SK-N-SH treated with all-trans-retinoic acid at 6 μM for 48 hours (cell line): ENCODE data around the gene ZNF503.

Source experiments
- GLIS3 ChIP-seq: fragments of 250-450 bp; sonication (Bioruptor Pico); IDR thresholded peaks from 2 replicates; pipeline ENCODE4 v1.5.0; 2020; ENCODE audit warnings: mild to moderate bottlenecking, moderate library complexity
- TCF4 ChIP-seq: fragments of 250-450 bp; sonication (Bioruptor Pico); IDR thresholded peaks from 2 replicates; pipeline ENCODE4 v1.8.0; 2021; ENCODE audit warnings: mild to moderate bottlenecking, moderate library complexity, borderline replicate concordance
- TSHZ2 ChIP-seq: fragments of 250-450 bp; sonication (Bioruptor Pico); IDR thresholded peaks from 2 replicates; pipeline ENCODE4 v1.5.0; 2020; ENCODE audit warnings: mild to moderate bottlenecking, moderate library complexity
- ZC3H10 ChIP-seq: fragments of 250-450 bp; sonication (Bioruptor Pico); IDR thresholded peaks from 2 replicates; pipeline ENCODE4 v1.5.1; 2021; ENCODE audit warnings: mild to moderate bottlenecking, moderate library complexity

DNA sequence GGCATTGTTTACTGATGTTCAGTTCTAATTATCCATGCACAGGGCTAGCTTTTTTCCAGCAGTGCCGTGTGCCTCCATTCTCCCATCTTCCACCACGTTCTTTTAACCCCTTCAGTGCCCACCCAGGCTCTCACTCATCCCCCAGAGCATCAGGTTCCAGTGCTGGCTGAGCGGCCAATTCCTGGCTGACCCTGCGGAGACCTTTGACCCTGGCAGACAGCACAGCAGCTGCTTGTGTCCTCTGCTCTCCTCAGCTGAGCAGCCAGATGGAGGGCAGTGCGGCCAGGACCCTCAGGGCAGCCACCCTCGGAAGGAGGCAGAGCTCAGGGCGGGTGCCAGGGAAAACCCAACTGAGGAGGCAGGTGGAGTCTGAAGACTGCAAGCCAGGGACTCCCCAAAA is 48.4 kb downstream of the ZNF503 start:
- TF ChIP-seq TSHZ2, result no peak
- TF ChIP-seq TCF4 (CRISPR knock-in tag), result no peak
- TF ChIP-seq ZC3H10 (CRISPR knock-in tag), result no peak
- no peak for TF ChIP-seq GLIS3 (CRISPR knock-in tag)
